Skin of body (tissue), 3 donors: Measurements from ENCODE around the gene PABPC5. TPM values are rescaled to one million over a fixed set of nuclear protein-coding genes. Genes with fewer than 3 reads are reported as not detected.

ENCODE experiments used
- DNase-seq: peaks from one replicate; lab custom pipeline; 2025; lab: John Stamatoyannopoulos, UW
- small RNA-seq: library from RNA; depleted of rRNA; stranded (forward); fragments of <200 nt; gene quantifications from one replicate; pipeline ENCODE3, GENCODE V24; 2014; ENCODE audit warnings: low replicate concordance
- total RNA-seq: library from RNA; depleted of rRNA; stranded (reverse); fragments of >200 nt; gene quantifications from one replicate; pipeline ENCODE4 v1.2.3, GENCODE V29; 2014

PABPC5 gene
- total RNA-seq, result 4.9 TPM

DNA sequence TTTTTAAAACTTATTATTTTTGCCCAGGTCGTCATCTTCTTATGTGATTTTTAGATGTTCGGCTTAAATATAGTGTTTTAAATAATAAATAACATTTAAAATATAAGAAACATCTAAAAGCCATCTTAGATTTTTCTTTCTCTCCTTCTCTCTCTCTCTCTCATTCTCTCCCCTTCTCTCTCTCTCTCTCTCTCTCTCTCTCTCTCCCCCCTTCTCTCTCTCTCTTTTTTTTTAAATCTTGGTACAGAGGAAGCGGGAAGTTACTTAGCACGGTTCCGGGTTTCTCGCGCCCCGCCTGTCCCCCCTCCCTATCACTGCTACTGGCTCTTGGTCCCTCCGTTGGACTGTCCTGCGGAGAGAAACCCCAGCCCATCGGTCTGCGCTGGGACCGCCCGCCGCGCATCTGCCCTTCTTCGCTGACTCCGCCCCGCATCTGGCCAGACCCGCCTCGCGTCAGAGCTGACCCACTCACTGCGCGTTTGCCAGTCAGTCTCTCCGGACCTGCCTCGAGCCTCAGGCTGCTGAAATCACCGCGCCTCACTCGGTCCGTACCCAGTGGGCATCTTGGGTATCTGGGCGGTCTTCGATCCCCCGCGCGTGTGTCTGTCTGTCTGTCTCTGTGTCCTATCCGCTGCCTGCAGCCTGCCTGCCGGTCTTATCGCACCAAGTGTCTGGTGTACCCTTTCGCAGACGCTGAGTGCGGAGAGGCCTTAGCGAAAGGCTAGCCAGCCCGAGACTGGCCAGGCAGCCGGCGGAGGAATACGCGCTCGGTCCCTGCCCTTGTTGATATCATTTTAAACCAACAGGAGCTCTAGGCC is at the start of gene PABPC5:
Gene PABPC5 (plus strand): TSS at position 489 of the 818 bp plus-strand sequence. CDS start 739 bp downstream, outside the sequence.
- DNase-seq, result peak; percentile 68

DNA sequence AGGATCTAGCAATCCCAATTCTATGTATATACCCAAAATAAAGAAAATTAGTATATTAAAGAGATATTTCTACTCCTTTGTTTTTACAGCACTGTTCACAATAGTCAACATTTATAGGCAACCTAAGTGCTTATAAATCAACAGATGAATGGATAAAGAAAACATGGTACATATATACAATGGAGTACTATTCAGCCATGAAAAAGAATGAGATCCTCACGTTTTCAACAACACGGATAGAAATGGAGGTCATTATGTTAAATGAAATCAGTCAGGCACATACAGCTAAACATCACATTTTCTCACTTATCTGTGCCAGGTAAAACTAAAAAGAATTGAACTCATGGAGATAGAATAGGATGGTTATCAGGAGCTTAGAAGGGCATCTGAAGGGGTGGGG is 45.6 kb upstream of the PABPC5 start:
- no peak for DNase-seq

- DNase-seq, result no peak
Measured at GRCh38 chrX:91414713-91415112, 19.9 kb upstream of the PABPC5 start.

GRCh38 chrX:91435395-91435794 is 756 bp downstream of the PABPC5 start:
- peak; percentile 12 for DNase-seq

Small RNAs within 50 kb of the gene (small RNA-seq; reads per million reads assigned to genes)
- gene AL662874.1, result not detected
